ENCODE results near the gene RTL9. TPM values are rescaled to one million over a fixed set of nuclear protein-coding genes. Genes with fewer than 3 reads are reported as not detected.
"Not testable (repeated sequence)": the region's sequence is repeated elsewhere in the genome, so short reads cannot be mapped to it uniquely, and the experiment has no call there.

Gene RTL9
- total RNA-seq, 1 experiment from 2014 or later: 0.09 TPM

DNA sequence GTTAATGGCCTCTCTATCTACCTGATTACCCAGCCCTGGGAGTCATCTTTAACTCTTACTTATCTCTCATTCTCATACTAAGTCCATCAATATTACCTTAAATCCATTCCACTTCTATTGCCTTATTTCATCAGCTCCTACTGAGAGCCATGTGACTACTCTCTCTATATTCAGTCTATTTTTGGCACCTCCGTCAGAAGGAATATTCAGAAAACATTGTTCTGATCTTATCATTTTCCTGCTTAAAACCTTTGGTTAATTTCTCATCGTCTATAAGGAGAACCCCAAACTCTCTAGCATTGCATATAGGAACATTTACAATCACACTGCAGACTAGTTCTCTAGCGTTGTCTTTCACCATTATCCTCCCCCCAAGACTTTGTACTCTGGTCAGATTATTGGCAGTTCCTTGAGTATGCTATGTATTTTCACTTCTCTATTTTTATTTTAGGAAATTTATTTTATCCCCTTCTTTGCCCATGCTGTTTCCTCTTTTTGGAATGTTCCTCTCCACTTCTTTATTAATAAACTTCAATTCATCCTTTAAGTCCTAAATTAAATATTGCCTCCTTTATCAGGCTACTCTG is 27.1 kb upstream of the RTL9 start:
- H3K27me3 ChIP-seq (replicated peaks; ENCODE audit: control insufficient read depth, insufficient read depth, low read length): no peaks in the 10 kb centered on the region
- CTCF ChIA-PET: no interaction called here
- H3K36me3 ChIP-seq (ENCODE audit: control insufficient read depth, insufficient read depth, low read length): no peaks in the 10 kb centered on the region
- no TSS peak for BruUV-seq (replicated peaks)
- H3K4me1 Mint-ChIP-seq (ENCODE audit: low read depth, unreplicated experiment): no peaks in the 10 kb centered on the region
- H3K36me3 Mint-ChIP-seq (ENCODE audit: insufficient read depth, unreplicated experiment): no peaks in the 10 kb centered on the region
- DNase-seq: no peak
- POLR2A ChIA-PET: no interaction called here
- intact Hi-C loops (cut with micrococcal nuclease; ENCODE audit: unreplicated experiment): no loop called here
- H3K9me3 ChIP-seq: no peaks in the 10 kb centered on the region
- H3K4me3 ChIP-seq (ENCODE audit: low read depth, low read length): no peak overlapping the region
- H3K4me3 Mint-ChIP-seq (ENCODE audit: unreplicated experiment): no peak overlapping the region
- H3K4me1 ChIP-seq: peaks cover 12% of the 10 kb centered on the region
- H3K9me3 Mint-ChIP-seq (ENCODE audit: unreplicated experiment): no peaks in the 10 kb centered on the region
- H3K27me3 Mint-ChIP-seq (ENCODE audit: insufficient read depth, unreplicated experiment): no peaks in the 10 kb centered on the region
- TF ChIP-seq, protein P1, sequence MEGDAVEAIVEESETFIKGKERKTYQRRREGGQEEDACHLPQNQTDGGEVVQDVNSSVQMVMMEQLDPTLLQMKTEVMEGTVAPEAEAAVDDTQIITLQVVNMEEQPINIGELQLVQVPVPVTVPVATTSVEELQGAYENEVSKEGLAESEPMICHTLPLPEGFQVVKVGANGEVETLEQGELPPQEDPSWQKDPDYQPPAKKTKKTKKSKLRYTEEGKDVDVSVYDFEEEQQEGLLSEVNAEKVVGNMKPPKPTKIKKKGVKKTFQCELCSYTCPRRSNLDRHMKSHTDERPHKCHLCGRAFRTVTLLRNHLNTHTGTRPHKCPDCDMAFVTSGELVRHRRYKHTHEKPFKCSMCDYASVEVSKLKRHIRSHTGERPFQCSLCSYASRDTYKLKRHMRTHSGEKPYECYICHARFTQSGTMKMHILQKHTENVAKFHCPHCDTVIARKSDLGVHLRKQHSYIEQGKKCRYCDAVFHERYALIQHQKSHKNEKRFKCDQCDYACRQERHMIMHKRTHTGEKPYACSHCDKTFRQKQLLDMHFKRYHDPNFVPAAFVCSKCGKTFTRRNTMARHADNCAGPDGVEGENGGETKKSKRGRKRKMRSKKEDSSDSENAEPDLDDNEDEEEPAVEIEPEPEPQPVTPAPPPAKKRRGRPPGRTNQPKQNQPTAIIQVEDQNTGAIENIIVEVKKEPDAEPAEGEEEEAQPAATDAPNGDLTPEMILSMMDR (IDR thresholded peaks at IDR 0.05; ENCODE audit: insufficient read depth in 1 of 2, low read depth in 1 of 2, low read length in 1 of 2, severe bottlenecking in 1 of 2, unreplicated experiment in 1 of 2): no peak
- H3K27ac Mint-ChIP-seq (ENCODE audit: unreplicated experiment): no peak overlapping the region

DNA sequence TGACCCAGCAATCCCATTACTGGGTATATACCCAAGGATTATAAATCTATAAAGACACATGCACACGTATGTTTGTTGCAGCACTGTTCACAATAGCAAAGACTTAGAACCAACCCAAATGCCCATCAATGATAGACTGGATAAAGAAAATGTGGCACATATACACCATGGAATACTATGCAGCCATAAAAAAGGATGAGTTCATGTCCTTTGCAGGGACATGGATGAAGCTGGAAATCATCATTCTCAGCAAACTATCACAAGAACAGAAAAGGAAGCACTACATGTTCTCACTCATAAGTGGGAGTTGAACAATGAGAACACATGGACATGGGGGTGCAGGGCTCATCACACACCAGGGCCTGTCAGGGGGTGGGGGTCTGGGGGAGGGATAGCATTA is 25.2 kb upstream of the RTL9 start:
- H3K36me3 Mint-ChIP-seq (ENCODE audit: insufficient read depth, unreplicated experiment); POLR2A ChIA-PET; H3K36me3 ChIP-seq (ENCODE audit: control insufficient read depth, insufficient read depth, low read length); CTCF ChIA-PET; BruUV-seq (replicated peaks); intact Hi-C loops (cut with micrococcal nuclease; ENCODE audit: unreplicated experiment); H3K9me3 Mint-ChIP-seq (ENCODE audit: unreplicated experiment); H3K4me3 Mint-ChIP-seq (ENCODE audit: unreplicated experiment); H3K27ac Mint-ChIP-seq (ENCODE audit: unreplicated experiment); H3K4me3 ChIP-seq (ENCODE audit: low read depth, low read length); H3K27me3 ChIP-seq (replicated peaks; ENCODE audit: control insufficient read depth, insufficient read depth, low read length); DNase-seq; H3K4me1 ChIP-seq; H3K9me3 ChIP-seq; H3K4me1 Mint-ChIP-seq (ENCODE audit: low read depth, unreplicated experiment); H3K27me3 Mint-ChIP-seq (ENCODE audit: insufficient read depth, unreplicated experiment): not testable (repeated sequence)

DNA sequence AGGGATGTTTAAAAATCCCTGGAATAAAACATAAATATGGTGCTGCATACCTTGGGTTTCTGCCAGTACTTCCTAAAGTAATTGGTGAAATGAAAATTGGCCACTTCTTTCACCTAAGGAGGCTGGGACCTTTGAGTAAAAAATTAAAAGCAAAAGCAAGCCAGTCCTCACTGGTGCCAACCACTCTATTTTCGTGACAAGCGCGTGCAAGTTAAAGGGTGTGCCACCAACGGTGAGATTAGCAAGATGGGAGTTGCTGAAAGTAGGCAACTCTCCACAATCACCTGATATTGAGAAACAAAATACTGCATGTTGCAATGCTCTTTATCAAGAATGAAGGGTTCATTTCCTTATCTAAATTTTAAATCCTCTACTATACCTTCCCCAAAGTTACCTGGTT is 19.7 kb upstream of the RTL9 start:
- POLR2A ChIA-PET: no interaction called here
- H3K4me3 Mint-ChIP-seq (ENCODE audit: unreplicated experiment): no peak overlapping the region

More for the DNA sequence above, 19.7 kb upstream of the RTL9 start:
- TF ChIP-seq, protein P1 (IDR thresholded peaks at IDR 0.05; ENCODE audit: insufficient read depth in 1 of 2, low read depth in 1 of 2, low read length in 1 of 2, severe bottlenecking in 1 of 2, unreplicated experiment in 1 of 2): no peak
- Histone ChIP-seq H3K9me3 (no peaks in the 10 kb centered on the region), H3K4me3 (ENCODE audit: low read depth, low read length) (no peak overlapping the region), H3K4me1 (no peaks in the 10 kb centered on the region), H3K27me3 (replicated peaks; ENCODE audit: control insufficient read depth, insufficient read depth, low read length) (no peaks in the 10 kb centered on the region), H3K36me3 (ENCODE audit: control insufficient read depth, insufficient read depth, low read length) (no peaks in the 10 kb centered on the region)
- Mint-ChIP-seq H3K27me3 (ENCODE audit: insufficient read depth, unreplicated experiment) (no peaks in the 10 kb centered on the region), H3K9me3 (ENCODE audit: unreplicated experiment) (no peaks in the 10 kb centered on the region), H3K27ac (ENCODE audit: unreplicated experiment) (no peak overlapping the region), H3K36me3 (ENCODE audit: insufficient read depth, unreplicated experiment) (no peaks in the 10 kb centered on the region), H3K4me1 (ENCODE audit: low read depth, unreplicated experiment) (no peaks in the 10 kb centered on the region)
- no peak for DNase-seq
- CTCF ChIA-PET: no interaction called here
- BruUV-seq (replicated peaks): no TSS peak
- intact Hi-C loops (cut with micrococcal nuclease; ENCODE audit: unreplicated experiment): no loop called here

All from Caco-2 (cell line).